NCI-H526 (cell line): ENCODE data around the gene TMEM245.

Experiments
- DNase-seq, 2 experiments: peaks; one replicate each; lab custom pipeline; 2025; lab: John Stamatoyannopoulos, UW

The TMEM245 gene

DNA sequence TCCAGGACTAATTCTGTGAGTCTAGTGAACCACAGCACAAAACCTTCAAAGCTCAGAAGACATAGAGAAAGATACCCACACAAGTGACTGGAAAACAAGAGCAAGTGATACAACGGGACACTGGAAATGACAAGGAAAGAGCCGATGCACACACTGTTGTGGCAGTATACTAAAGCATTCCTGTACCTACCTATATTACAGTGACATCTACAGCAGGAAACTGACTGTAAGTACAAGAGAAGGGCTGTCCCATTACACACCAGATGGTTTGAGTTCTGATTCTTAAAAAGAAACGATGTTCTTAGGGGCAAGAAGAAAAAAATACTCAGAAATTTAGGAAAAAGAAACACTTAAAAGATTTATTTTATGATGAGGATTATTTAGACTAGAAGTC lies 18.5 kb downstream of the TMEM245 start:
- DNase-seq = no peak

DNA sequence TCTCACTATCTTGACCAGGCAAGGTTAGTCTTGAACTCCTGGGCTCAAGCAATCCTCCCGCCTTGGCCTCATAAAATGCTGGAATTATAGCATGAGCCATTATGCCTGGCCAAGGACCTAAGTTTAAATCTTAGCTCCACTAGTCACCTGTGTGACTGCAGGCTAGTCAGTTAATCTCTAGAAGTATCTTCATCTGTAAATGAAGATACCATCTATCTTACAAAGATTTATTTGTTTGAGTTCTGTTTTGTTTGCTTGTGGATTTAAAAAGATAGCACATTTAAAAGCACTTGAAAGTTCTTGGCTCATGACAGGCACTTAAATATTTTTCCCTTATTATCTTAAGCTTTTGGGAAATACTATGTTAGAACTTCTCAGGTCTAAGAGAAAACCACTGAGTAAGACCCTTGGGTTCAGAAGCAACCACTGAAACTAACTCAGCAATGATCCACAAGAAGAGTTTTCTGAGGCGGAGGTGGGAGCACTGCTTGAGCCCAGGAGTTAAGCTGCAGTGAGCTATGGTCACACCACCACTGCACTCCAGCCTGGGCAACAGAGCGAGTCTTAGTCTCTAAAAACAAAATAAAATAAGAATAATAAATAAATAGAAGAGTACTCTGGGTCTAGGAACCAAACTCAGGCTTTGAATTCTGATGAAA lies 19.1 kb downstream of the TMEM245 start:
- DNase-seq = no peak

DNA sequence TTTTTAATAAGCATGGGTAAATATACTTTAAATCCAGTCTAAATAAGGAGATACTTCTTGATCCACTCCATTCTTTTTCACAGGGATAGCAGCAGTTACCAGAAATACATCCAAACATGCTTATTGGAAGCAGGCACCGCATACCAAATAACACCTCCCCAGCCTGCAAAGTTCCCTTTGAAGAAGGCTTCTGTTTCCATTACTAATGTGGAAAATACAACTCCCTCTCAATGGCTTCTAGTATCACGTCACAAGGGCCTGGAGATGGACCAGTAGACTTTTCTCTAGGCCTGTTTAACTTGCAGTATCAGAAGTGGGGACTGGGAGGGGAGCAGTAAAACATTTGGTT lies 20.8 kb downstream of the TMEM245 start:
- no peak for DNase-seq

DNA sequence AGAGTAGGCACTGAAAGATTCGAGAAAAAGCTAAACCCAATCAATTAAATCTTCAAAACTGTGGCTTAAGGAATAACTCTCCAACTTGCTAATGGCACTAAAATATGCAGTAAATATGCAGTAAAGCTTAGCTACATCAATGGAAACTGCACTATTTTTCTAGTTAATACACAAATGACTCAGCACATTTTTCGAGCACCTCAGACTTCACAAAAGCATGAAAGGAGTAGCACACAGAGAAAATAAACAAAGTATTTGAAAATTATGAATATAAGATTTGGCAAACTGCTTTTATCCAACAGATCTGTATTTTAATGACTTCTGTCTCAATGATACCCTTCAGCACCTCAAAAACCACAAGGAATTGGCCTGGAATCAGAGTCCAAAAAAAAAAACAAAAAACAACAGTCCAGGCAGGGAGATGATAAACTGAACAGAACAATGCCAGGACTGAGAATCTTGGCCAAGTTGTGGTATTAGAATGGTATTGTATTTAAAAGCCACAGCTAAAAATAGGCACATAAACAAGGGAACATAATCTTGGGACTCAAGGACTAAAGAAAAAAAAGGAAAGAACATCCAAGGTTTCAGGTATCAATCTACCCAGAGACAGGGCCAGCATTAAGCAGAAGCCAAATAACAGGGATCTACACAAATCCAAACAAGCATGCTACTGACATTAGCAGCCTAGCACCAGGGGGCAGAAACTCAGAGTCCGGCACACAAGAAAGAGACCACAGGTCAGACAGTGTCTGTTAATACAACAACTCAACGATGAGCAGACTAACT lies 21.4 kb downstream of the TMEM245 start:
- no peak for DNase-seq

DNA sequence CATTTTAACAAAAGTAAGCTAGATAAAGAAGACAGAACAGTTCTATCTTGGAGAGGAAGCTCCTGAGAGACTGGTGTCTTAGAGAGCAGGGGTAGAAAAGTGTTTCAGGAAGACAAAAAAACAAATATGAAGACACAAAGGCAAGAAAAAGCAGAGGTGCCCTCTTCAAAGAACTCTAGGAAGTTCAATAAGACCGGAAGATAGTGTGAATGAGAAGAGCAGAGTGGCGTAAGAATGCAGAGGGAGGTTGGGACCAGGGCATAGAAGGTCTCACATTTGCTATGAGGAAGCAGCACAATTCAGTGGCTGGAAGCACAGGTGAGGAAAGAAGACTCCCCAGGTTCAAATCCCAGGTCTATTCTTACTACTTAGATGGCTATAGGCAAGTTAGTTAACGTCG lies 22.6 kb downstream of the TMEM245 start:
- no peak for DNase-seq

DNA sequence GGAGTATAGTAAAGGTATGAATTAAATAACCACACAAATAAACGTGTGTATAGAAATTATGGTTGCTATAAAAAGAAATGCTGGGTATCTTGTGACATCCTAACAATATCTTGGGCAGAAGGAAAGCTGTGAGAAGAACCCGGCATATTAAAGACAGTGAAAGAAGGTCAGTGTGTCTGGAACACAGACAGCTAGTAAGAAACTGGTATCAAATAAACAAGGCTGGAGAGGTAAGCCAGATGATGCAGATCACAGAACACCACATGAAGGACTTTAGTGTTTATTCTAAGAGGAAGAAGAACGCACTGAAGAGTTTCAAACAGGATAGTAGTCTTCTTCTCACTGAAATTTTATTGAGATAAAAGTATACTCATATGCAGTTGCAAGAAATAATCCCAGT lies 24.4 kb downstream of the TMEM245 start:
- no peak for DNase-seq

DNA sequence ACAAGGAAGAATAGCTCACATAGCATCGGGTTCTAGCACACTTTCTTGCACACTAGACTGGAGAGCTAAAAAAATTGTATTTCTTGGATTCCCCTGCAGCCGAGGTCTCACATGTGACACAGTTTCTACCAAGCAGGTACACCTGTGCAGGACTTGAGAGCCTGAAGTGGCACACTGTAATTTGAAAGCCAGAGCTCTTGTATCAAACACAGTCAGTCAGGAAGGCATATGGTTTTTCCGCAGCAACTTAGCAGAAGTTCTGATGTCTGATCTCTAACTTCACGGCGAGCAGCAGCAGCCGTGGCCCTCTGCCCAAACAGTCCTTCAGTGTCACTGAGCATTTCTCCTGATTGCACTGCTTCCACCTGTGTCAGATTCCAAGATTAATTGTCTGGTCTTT lies 25.5 kb downstream of the TMEM245 start:
- DNase-seq = no peak

DNA sequence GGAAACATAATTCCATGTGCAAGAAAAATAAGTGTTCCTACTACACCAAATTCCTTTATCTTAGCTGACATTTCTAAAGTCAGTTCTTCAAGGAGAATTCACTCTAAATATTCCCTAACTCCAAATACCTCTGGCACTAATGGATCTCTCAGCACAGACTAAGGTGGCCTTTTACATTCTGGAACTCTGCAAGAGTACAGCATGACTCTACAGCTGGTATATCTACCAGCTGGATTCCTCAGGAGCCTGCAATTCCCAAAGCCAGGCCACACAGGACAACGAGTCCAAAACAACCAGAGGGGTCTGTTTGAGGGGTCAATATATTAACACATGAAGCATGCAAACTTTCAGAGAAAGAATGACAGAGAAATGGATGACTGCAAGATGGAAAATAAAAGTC lies 27.2 kb downstream of the TMEM245 start:
- DNase-seq = no peak

DNA sequence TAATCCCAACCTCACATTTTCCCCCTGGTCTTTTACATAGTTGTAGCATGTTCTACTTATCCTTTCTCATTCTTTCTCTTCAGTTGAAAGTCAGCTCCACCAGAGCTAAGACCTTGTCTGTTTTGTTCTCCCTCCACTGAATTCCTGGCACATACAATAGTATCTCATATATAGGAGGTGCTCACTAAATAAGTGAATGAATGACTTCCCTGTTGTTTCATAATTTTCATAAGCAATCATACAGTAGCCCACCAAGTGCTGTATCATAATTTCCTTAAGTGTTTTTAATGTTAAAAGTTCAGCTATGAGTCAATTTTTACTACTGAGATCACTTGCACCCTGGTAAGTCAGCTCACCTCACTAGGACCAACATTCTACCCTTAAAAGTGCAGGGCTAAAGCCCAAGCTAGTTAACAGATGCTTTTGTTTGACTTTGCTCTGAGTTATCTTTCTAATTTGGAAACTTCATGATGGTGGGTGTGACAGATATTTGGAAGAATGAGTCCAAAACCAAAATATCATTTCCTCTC lies 27.6 kb downstream of the TMEM245 start:
- DNase-seq = no peak

DNA sequence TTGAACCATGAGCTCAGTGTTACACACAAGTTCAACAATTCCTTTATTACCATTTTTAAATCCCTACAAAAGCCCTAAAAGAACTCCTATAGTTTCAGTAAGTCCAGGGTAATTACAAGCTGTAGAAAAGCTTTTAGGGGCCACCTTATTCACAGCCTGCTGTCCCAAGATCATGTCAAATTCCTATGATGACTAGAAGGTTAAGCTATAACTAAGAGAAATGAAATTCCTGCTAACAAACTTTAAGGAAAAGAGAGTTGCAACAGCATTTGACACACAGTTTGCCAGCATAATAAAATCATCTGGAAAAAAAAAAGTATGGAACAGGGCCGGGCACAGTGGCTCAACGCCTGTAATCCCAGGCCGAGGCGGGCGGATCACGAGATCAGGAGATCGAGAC lies 31.5 kb downstream of the TMEM245 start:
- no peak for DNase-seq

DNA sequence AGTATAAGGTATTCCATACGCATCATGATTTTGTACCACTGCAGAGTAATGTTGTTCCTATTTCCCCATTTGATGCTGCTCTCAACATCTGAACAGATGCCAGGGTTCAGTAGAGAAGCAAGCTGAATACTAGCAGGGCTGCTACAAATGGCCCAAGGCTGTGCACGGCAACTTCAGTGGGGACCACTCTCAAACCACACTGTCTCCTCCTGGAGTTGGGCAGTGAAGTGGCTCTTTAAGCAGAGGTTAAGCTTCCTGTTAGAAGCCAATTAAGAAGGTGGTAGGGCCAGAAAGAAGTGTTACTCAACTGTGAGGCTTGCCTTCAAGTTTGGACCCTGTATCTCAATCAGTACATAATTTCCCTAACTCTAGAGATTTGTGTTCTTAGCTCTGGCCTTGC lies 32.0 kb downstream of the TMEM245 start:
- DNase-seq = no peak

DNA sequence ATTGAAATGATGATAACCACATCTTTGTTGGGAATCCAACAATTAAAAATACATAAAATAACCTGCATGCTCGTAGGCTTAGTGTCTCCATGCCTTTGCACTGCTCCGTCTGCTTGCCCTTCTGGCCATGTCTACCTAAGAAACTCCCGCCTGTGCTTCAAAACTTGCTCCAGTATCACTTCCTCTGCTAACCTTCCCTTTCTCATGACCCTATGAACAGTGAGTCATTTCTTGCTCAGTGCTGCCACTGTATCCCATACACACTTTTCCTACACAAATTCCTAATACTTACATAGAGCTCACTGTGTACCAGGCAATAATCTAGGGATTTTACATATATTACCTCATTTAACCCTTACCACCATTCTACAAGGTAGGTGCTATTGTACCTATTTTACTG lies 33.5 kb downstream of the TMEM245 start:
- no peak for DNase-seq

DNA sequence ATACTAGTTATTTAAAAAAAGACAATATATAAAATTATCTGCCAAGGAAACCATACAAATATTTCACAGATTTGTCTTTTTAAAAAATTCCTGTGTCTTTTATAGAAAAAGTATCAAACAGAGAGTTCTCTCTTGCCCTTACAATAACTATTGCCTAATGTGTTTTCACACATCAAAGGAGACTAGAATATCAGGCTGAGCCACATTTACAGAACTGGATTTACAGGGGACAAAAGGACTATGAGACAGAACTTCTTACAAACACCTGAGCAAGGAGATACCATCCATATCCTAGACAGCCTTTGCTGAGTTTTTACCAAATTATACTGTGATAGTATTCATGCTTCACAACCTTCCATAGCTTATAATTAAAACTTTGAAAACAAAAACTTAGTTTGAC lies 34.2 kb downstream of the TMEM245 start:
- no peak for DNase-seq

DNA sequence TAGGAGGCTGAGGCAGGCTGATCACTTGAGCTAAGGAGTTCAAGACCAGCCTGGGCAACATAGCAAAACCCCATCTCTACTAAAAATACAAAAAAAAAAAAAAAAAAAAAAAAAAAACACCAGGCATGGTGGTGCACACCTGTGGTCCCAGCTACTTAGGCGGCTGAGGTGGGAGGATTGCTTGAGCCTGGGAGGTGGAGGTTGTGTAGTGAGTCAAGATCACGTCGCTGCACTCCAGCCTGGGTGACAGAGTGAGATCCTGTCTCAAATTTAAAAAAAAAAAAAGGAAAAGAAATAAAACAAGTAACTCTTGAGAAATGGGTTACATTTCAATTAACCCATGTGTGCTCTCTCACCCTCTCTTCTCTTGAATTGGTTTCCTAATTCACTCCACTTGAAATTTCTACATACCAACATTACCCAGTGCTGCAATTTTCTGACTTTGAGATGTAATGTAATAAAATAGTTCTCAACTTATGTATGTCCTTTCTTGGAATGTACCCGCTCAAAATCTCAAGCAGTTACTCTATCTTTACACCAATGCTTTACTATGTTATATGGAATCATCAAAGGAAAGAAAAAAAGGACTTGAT lies 35.8 kb downstream of the TMEM245 start:
- no peak for DNase-seq

DNA sequence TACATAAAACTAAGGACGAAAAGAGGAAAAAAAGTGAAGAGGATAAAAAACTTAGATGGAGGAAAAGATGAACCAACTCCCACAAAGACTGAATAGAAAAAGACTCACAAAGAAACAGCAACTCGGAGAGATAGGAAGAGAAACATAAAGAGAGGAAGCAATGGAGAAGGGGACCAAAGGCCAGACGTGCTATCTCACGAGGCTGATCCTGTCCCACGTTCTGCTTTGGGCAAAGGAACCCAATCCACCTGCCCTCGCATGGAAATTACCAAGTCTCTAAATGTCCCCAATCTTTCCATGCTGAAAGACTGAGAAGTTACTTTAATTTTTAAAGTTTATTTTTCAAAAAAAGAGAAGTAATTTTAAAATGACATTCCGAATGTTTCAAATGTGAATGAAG lies 36.6 kb downstream of the TMEM245 start:
- DNase-seq = no peak

DNA sequence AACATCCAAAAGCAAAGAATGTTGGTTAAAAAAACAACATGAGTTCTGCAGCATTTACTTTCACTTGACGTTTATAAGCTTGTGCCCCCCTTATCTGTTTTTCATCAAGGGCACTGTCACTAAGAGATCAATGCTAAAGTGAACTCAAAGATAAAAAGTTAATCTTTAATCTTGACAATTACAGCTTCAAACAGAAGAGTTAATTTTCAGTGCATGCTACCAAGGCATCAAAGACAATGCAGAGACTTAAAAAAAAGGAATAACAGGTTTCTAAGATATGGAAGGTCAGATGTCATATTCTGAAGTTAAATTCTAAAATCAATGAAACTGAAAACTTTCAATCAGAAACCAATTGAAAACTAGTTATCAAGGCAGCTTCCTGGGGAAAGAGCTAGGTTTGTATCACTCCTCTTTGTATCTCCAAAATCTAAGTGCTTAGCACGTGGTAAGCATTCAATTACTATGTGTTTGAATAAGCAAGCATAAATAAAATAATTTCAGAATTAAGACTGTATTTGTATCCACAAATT lies 37.6 kb downstream of the TMEM245 start:
- no peak for DNase-seq

DNA sequence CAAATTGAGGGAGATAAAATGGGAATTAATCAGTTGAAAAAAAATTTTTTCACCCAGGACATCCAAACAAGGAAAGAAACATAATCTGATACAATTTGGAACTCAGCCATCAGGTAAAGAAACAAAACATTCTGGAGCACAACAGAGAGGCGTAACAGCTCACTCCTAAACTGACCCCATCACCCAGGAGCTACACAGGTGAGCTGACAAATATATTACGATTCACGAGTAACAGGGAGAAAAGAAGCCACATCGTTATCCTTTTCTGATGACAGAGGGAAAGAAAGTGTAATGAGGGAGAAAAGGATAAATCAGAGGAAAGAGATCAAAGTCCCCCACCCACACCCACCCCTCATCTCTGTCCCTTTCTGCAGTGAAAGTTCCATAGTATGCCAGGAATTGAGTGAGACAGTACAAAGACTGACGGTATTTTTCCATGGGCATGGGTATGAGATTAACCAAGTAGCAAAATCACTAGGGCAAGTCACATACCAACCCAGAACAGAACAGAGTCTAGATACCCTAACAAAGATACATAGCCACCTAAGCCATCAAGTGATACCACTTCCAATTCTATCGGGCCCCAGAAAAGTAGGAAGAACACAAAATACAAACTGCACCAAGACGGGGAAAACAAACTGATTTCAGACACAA lies 45.4 kb downstream of the TMEM245 start:
- no peak for DNase-seq

DNA sequence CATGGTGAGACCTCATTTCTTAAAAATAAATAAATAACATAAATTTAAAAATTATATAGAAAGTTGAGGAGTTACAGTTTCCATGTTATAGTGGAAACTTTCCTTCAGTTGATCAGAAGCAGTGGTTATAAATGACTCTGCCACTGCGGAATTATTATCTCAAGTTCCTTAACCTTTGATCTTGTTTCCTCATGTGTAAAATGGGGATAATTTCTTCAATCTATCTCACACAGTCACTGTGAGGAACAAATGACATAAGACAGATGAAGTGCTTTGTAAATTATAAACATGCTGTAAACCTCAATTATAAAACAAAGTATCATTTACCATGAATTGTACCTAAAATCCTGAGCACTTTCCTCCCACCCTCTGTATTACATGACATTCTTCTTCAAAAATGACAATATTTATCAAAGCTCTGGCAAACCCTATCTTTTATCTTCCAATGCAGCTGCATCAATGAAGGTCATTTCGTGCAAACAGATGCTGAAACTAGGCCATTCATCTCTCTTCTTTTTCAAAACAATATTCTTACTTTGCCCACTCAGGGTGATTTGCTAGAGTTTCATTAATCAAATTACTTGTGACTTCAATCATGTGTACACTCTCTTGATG lies 46.8 kb downstream of the TMEM245 start:
- DNase-seq = no peak

DNA sequence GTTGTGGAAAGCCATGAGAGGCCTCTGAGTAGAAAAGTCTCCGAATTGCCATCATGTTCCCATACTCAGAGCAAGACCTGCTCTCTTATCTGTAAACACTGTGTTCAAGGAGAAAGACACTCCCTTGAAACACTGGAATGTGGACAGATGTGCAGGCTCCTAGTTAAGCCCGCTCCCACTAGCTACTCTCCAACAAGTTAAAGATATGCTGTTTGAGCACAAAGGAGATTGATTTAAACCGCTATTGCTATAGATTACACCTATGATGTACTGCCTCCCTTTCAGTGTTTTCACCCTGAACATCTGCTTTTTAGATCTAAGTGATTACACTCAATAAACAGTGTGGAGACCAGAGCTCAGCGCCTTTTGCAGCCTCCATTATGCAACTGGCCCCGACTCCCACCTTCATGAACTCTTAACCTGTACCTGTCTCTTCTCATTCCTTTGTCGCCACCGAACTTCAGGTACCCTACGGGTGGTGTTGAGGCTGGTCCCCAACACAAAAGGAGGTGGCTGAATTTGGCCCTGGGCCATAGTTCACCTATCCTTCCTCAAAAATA lies 47.5 kb downstream of the TMEM245 start:
- DNase-seq = no peak

DNA sequence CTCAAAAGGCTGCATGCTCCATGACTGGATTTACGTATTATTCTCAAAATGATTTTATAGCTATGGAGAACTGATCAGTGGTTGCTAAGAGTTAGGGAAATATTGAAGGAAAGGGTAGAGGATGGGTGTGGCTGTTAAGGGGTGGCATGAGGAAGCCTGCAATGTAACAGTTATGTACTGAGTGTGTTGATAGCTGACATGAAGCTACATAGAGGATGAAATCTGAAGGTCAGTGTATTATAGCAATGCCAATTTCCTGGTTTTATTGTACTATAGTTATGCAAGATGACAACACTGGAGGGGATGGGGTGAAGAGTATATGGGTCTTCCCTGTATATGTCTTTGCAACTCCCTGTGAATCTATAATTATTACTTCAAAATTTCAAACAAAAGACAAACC lies 51.0 kb downstream of the TMEM245 start:
- DNase-seq = no peak

DNA sequence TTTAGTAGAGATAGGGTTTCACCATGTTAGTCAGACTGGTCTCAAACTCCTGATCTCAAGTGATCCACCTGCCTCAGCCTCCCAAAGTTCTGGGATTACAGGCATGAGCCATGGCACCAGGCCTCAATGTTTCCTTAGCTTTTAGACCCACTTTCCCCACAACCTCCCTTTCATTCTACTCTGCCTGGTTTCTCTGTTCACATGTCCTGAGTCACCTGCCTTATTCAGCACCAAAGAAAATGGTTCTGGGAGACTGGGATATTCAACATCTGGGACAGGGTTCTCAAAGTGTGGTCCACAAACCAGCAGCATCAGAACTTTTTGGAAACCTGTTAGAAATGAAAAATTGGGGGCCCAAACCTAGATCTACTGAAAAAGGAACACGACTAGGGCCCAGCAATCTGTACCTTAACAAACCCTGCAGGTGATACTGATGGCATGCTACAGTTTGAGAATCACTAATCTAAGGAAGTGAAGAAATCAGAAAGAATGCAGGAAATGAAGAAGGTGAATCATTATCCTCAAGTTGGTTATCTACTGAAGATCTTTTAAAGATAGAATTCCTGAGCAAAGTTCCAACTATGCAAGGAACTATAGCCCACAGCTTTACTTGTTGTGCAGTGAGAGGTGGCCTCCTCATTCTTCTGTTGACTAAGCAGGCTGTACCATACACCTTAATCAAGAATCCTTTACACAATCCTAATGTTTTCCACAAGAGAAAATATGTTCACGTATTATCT lies 54.6 kb downstream of the TMEM245 start:
- no peak for DNase-seq
